HCT116 (cell line): Measurements from ENCODE around the gene MDM4. TPM values are rescaled to one million over a fixed set of nuclear protein-coding genes. Genes with fewer than 3 reads are reported as not detected.
A peak's percentile ranks its signal among the peaks of the same experiment; 100 is the strongest.

Source experiments
- CBX3 ChIP-seq: IDR thresholded peaks from 2 replicates; pipeline ENCODE4 v1.6.1; 2012; ENCODE audit warnings: low read depth
- CTCF ChIP-seq, 3 experiments: fragments of 200-600 bp in 1 of 3; sonication (generic) in 1 of 3; IDR thresholded peaks in 2 of 3; conservative IDR thresholded peaks in 1 of 3; 2 replicates each; pipeline ENCODE4 v1.5.1; 2012 to 2017; ENCODE audit warnings: low read depth in 2 of 3, low read length in 2 of 3, antibody characterized with exemption in 1 of 3, borderline replicate concordance in 1 of 3, control low read depth in 1 of 3, mild to moderate bottlenecking in 1 of 3, mixed read lengths in 1 of 3, mixed run types in 1 of 3, moderate library complexity in 1 of 3; ENCODE audit not compliant: insufficient read depth in 1 of 3
- EGR1 ChIP-seq: IDR thresholded peaks from 2 replicates; pipeline ENCODE4 v1.6.1; 2012; ENCODE audit warnings: low read depth
- ELF1 ChIP-seq: IDR thresholded peaks from 2 replicates; pipeline ENCODE4 v1.6.1; 2012; ENCODE audit warnings: low read depth, borderline replicate concordance
- EZH2 ChIP-seq: fragments of 200-600 bp; sonication (generic); IDR thresholded peaks from 2 replicates; pipeline ENCODE4 v1.6.1; 2017; ENCODE audit warnings: antibody characterized with exemption, mixed run types
- FOSL1 ChIP-seq: IDR thresholded peaks from 2 replicates; pipeline ENCODE4 v1.6.1; 2012; ENCODE audit warnings: low read depth
- MAX ChIP-seq: IDR thresholded peaks from 2 replicates; pipeline ENCODE4 v1.6.1; 2012
- POLR2AphosphoS5 ChIP-seq: IDR thresholded peaks from 2 replicates; pipeline ENCODE4 v1.6.1; 2011; ENCODE audit warnings: mild to moderate bottlenecking, low read depth, low read length, moderate library complexity
- RAD21 ChIP-seq: IDR thresholded peaks from 2 replicates; pipeline ENCODE4 v1.6.1; 2012; ENCODE audit warnings: low read depth, mild to moderate bottlenecking
- SIN3A ChIP-seq: IDR thresholded peaks from 2 replicates; pipeline ENCODE4 v1.6.1; 2012; ENCODE audit warnings: low read depth
- SRF ChIP-seq: IDR thresholded peaks from 2 replicates; pipeline ENCODE4 v1.6.1; 2012; ENCODE audit warnings: low read depth
- YY1 ChIP-seq: IDR thresholded peaks from 2 replicates; pipeline ENCODE4 v1.6.1; 2011; ENCODE audit warnings: low read length, low read depth, moderate library complexity, mild to moderate bottlenecking; ENCODE audit not compliant: insufficient replicate concordance; ENCODE audit errors: extremely low read depth
- ZBTB33 ChIP-seq: IDR thresholded peaks from 2 replicates; pipeline ENCODE4 v1.6.1; 2011; ENCODE audit warnings: mild to moderate bottlenecking, low read length, moderate library complexity; ENCODE audit not compliant: insufficient replicate concordance; ENCODE audit errors: extremely low read depth
- total RNA-seq: library from RNA; stranded (reverse); gene quantifications from one replicate; pipeline ENCODE4 v1.2.1, GENCODE V29; 2021; ENCODE audit not compliant: unreplicated experiment

Gene MDM4
- total RNA-seq, 1 experiment from 2014 or later: 79.5 TPM

GRCh38 chr1:204523605-204524215, 7.5 kb downstream of the MDM4 start (continued):
- no peak for TF ChIP-seq CTCF (IDR thresholded peaks at IDR 0.05 in 2 of 3, conservative IDR thresholded peaks at IDR 0.05 in 1 of 3; ENCODE audit: borderline replicate concordance in 1 of 3, insufficient read depth in 1 of 3, low read depth in 2 of 3, low read length in 2 of 3)
- no peak for TF ChIP-seq SRF
- TF ChIP-seq RAD21: no peak
- no peak for TF ChIP-seq ELF1
- TF ChIP-seq SIN3A: no peak
- TF ChIP-seq CBX3: peak; percentile 98
- no peak; the same call in 1 of the 2 replicates for TF ChIP-seq MAX
- no peak for TF ChIP-seq YY1
- no peak for TF ChIP-seq POLR2AphosphoS5
- no peak for TF ChIP-seq ZBTB33
- no peak for TF ChIP-seq EZH2
- peak; percentile 84 for TF ChIP-seq FOSL1
- TF ChIP-seq EGR1: no peak
